HFFc6 (cell line): ENCODE data around the gene FRS3. TPM values are rescaled to one million over a fixed set of nuclear protein-coding genes. Genes with fewer than 3 reads are reported as not detected.
"Not testable (repeated sequence)": the region's sequence is repeated elsewhere in the genome, so short reads cannot be mapped to it uniquely, and the experiment has no call there.

ENCODE experiments used
- DNase-seq: peaks from one replicate; pipeline ENCODE4 v3.0.0-alpha.2; 2018
- H3K27ac Mint-ChIP-seq: 2 replicates; pipeline ENCODE4 v1.8.0; 2020; ENCODE audit warnings: mild to moderate bottlenecking, mixed read lengths
- H3K27me3 Mint-ChIP-seq: 2 replicates; pipeline ENCODE4 v1.8.0; 2021; ENCODE audit warnings: mild to moderate bottlenecking, moderate library complexity, mixed read lengths; ENCODE audit not compliant: insufficient read depth
- H3K36me3 Mint-ChIP-seq: 2 replicates; pipeline ENCODE4 v1.8.0; 2021; ENCODE audit warnings: low read depth, mixed read lengths
- H3K4me1 Mint-ChIP-seq: 2 replicates; pipeline ENCODE4 v1.8.0; 2020; ENCODE audit warnings: low read depth, mixed read lengths
- H3K4me3 Mint-ChIP-seq: 2 replicates; pipeline ENCODE4 v1.8.0; 2020; ENCODE audit warnings: mild to moderate bottlenecking, moderate library complexity, mixed read lengths
- H3K9me3 Mint-ChIP-seq: 2 replicates; pipeline ENCODE4 v1.8.0; 2020; ENCODE audit warnings: mild to moderate bottlenecking, mixed read lengths
- total RNA-seq, 6 experiments: library from RNA; stranded (reverse); fragmentation: NEBNext Ultra II Directional; extraction: Animal tissue kit (Norgen Biotek cat#: 25700); gene quantifications; 2 replicates in 1 of 6; 3 replicates in 5 of 6; pipeline ENCODE4 v1.2.3, GENCODE V29; 2021
- TF ChIP-seq, protein P1 (sequence below): fragments of 200-600 bp; sonication (generic); IDR thresholded peaks from 2 replicates; pipeline ENCODE4 v1.5.0; 2021; ENCODE audit warnings: antibody characterized with exemption, mild to moderate bottlenecking

FRS3 gene
- total RNA-seq, 6 experiments from 2014 or later, result 2.5 to 3.4 (median 2.9) TPM

- no peaks in the 10 kb centered on the region for H3K9me3 Mint-ChIP-seq
- H3K4me1 Mint-ChIP-seq, result peaks cover 33% of the 10 kb centered on the region
- H3K36me3 Mint-ChIP-seq, result no peaks in the 10 kb centered on the region; the same call in 1 of the 2 replicates
- TF ChIP-seq, protein P1, sequence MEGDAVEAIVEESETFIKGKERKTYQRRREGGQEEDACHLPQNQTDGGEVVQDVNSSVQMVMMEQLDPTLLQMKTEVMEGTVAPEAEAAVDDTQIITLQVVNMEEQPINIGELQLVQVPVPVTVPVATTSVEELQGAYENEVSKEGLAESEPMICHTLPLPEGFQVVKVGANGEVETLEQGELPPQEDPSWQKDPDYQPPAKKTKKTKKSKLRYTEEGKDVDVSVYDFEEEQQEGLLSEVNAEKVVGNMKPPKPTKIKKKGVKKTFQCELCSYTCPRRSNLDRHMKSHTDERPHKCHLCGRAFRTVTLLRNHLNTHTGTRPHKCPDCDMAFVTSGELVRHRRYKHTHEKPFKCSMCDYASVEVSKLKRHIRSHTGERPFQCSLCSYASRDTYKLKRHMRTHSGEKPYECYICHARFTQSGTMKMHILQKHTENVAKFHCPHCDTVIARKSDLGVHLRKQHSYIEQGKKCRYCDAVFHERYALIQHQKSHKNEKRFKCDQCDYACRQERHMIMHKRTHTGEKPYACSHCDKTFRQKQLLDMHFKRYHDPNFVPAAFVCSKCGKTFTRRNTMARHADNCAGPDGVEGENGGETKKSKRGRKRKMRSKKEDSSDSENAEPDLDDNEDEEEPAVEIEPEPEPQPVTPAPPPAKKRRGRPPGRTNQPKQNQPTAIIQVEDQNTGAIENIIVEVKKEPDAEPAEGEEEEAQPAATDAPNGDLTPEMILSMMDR, result no peak
- DNase-seq, result peak; percentile 92
- peaks cover 4% of the 10 kb centered on the region for H3K27me3 Mint-ChIP-seq
- no peak overlapping the region; the same call in 1 of the 2 replicates for H3K4me3 Mint-ChIP-seq
- H3K27ac Mint-ChIP-seq, result peak overlapping the region; percentile 77
Measured at GRCh38 chr6:41767112-41767833, 12.4 kb downstream of the FRS3 start.

DNA sequence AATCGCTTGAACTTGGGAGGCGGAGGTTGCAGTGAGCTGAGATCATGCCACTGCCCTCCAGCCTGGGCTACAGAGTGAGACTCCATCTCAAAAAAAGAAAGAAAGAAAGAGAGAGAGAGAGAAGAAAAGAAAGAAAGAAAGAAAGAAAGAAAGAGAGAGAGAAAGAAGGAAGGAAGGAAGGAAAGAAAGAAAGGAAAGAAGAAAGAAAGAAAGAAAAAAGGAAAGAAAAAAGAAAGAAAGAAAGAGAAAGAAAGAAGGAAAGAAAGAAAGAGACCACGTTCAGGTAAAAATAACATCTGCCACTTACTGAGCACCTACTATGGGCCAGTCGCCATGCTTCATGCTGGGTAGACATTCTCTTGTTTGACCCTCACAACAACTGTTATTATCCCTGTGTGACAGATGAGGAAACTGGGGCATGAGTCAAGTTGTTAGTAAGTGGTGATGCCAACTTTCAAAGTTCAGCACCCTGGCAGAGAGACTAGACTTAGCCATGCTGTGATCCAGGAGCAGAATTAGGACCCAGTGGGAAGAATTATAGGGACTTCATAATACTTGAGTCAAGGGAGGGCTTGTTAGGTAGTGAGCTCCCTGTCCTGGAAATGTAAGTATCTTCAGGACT is 13.5 kb downstream of the FRS3 start:
- not testable (repeated sequence) for H3K4me3 Mint-ChIP-seq, H3K27me3 Mint-ChIP-seq, H3K36me3 Mint-ChIP-seq, H3K27ac Mint-ChIP-seq, DNase-seq, H3K9me3 Mint-ChIP-seq
- H3K4me1 Mint-ChIP-seq, result peaks cover 33% of the 10 kb centered on the region

DNA sequence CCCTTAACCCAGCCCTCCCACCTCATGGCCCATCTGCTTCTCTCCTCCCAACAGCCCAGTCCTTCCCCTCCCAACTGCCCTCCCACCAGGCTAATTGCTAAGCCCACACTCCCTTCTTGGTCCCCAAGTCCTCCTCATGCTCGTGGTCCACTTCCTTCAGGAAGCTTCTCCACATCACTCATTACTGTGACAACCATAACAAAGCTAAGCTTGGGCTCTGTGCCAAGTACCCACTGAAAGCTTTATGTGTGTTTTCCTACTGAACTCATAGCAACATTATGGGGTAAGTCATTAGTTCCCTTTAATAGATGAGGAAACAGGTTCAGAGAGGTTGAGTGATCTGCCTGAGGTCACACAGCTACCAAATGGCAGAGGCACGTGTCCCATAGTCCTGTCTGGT is 16.2 kb downstream of the FRS3 start:
- H3K27ac Mint-ChIP-seq, result no peak overlapping the region
- H3K4me1 Mint-ChIP-seq, result peaks cover 27% of the 10 kb centered on the region
- H3K36me3 Mint-ChIP-seq, result no peaks in the 10 kb centered on the region
- H3K27me3 Mint-ChIP-seq, result peaks cover 10% of the 10 kb centered on the region
- TF ChIP-seq, protein P1, result no peak
- no peak for DNase-seq
- no peak overlapping the region for H3K4me3 Mint-ChIP-seq
- no peaks in the 10 kb centered on the region for H3K9me3 Mint-ChIP-seq

GRCh38 chr6:41759905-41760579 is 19.7 kb downstream of the FRS3 start:
- TF ChIP-seq, protein P1, result no peak
- Mint-ChIP-seq H3K4me3 (no peak overlapping the region), H3K36me3 (no peaks in the 10 kb centered on the region), H3K27ac (no peak overlapping the region), H3K27me3 (peaks cover 8% of the 10 kb centered on the region), H3K9me3 (no peaks in the 10 kb centered on the region), H3K4me1 (no peaks in the 10 kb centered on the region)
- DNase-seq, result no peak

DNA sequence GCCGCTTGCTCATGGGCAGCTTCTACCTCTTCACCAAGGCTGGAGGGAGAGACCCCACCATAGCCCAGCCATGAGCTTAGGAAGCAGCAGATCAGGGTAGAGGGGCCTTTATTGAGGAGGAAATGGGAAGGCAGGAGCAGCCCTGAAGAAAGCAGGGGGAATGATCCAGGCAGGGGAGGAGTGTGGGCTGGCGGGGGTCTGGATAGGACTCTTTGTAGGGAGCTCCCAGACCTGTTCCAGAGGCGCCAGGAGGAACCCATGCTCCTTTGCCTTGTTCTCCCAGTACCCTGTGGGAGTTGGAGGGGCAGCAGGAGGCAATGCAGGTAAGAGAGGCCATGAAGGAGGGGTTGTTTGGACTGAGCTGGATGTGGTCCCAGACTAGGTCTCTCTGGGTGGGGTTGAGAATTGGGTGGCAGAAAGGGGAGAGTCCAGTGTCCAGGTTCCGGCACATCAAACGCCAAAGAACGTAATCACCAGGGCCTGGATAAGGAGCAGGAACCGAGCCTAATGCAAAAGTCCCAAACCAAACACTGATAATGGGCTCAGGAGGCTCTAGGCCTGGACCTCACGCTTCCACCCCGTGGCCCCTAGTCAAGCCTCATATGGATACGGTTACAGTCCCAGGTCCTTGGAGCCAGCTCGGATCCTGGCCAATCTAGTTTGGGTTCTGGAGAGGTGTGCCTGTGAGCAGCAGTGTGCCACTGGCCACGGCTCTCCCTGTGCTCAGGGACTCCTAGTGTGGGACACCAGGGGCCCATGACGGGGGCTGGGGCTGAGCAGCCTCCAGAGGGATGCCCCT is 20.4 kb downstream of the FRS3 start:
- H3K27ac Mint-ChIP-seq, result no peak overlapping the region
- TF ChIP-seq, protein P1, result no peak
- DNase-seq, result no peak
- peaks cover 8% of the 10 kb centered on the region for H3K27me3 Mint-ChIP-seq
- no peaks in the 10 kb centered on the region for H3K36me3 Mint-ChIP-seq
- no peak overlapping the region for H3K4me3 Mint-ChIP-seq
- H3K4me1 Mint-ChIP-seq, result no peaks in the 10 kb centered on the region
- H3K9me3 Mint-ChIP-seq, result no peaks in the 10 kb centered on the region
